Neural progenitor cell (in vitro differentiated cells): ENCODE data around the gene ANKRD6. TPM values are rescaled to one million over a fixed set of nuclear protein-coding genes. Genes with fewer than 3 reads are reported as not detected.

Source experiments
- DNase-seq: peaks from one replicate; pipeline ENCODE4 v3.0.0-alpha.2; 2016; ENCODE audit warnings: low spot score
- H2AFZ ChIP-seq: fragments of 200-600 bp; sonication (generic); replicated peaks from 2 replicates; pipeline ENCODE4 v1.6.1; 2016; ENCODE audit warnings: antibody characterized with exemption
- H3F3A ChIP-seq: fragments of 200-600 bp; sonication (generic); 2 replicates; pipeline ENCODE4 v1.6.1; 2016; ENCODE audit warnings: antibody characterized with exemption, low read depth
- H3K27ac ChIP-seq: fragments of 200-600 bp; sonication (generic); 2 replicates; pipeline ENCODE4 v1.5.1; 2016; ENCODE audit warnings: mild to moderate bottlenecking
- H3K27me3 ChIP-seq: fragments of 200-600 bp; sonication (generic); 2 replicates; pipeline ENCODE4 v1.6.1; 2016; ENCODE audit warnings: mild to moderate bottlenecking, moderate library complexity
- H3K36me3 ChIP-seq: fragments of 200-600 bp; sonication (generic); 2 replicates; pipeline ENCODE4 v1.5.1; 2016
- H3K4me1 ChIP-seq: fragments of 200-600 bp; sonication (generic); 2 replicates; pipeline ENCODE4 v1.6.1; 2016; ENCODE audit warnings: mixed run types
- H3K4me2 ChIP-seq: fragments of 200-600 bp; sonication (generic); 2 replicates; pipeline ENCODE4 v1.6.1; 2016
- H3K4me3 ChIP-seq: fragments of 200-600 bp; sonication (generic); 2 replicates; pipeline ENCODE4 v1.5.1; 2016
- H3K79me2 ChIP-seq: fragments of 200-600 bp; sonication (generic); 2 replicates; pipeline ENCODE4 v1.6.1; 2016; ENCODE audit warnings: low read depth
- H3K9ac ChIP-seq: fragments of 200-600 bp; sonication (generic); 2 replicates; pipeline ENCODE4 v1.6.1; 2016
- H3K9me3 ChIP-seq: fragments of 200-600 bp; sonication (generic); 2 replicates; pipeline ENCODE4 v1.5.1; 2016; ENCODE audit warnings: low read depth
- H4K20me1 ChIP-seq: fragments of 200-600 bp; sonication (generic); 2 replicates; pipeline ENCODE4 v1.6.1; 2016; ENCODE audit warnings: low read depth
- H3K27ac Mint-ChIP-seq: 3 replicates; pipeline ENCODE4 v1.8.0; 2021; ENCODE audit warnings: mixed read lengths
- H3K27me3 Mint-ChIP-seq: 2 replicates; pipeline ENCODE4 v1.8.0; 2022; ENCODE audit warnings: low read depth, mild to moderate bottlenecking, inconsistent platforms, moderate library complexity, mixed read lengths; ENCODE audit not compliant: insufficient read depth
- H3K36me3 Mint-ChIP-seq: 3 replicates; pipeline ENCODE4 v1.8.0; 2021; ENCODE audit warnings: mixed read lengths
- H3K4me1 Mint-ChIP-seq: 3 replicates; pipeline ENCODE4 v1.8.0; 2021; ENCODE audit warnings: mixed read lengths
- H3K4me3 Mint-ChIP-seq: 3 replicates; pipeline ENCODE4 v1.8.0; 2021; ENCODE audit warnings: mild to moderate bottlenecking, moderate library complexity, mixed read lengths
- H3K9me3 Mint-ChIP-seq: 3 replicates; pipeline ENCODE4 v1.8.0; 2020; ENCODE audit warnings: mixed read lengths
- EZH2 ChIP-seq: fragments of 200-600 bp; sonication (generic); IDR thresholded peaks from 2 replicates; pipeline ENCODE4 v1.6.1; 2017; ENCODE audit warnings: antibody characterized with exemption, mild to moderate bottlenecking, moderate library complexity
- EZH2phosphoT487 ChIP-seq: fragments of 200-600 bp; sonication (generic); IDR thresholded peaks from 2 replicates; pipeline ENCODE4 v1.6.1; 2017; ENCODE audit warnings: antibody characterized with exemption
- total RNA-seq: library from RNA; depleted of rRNA; stranded (reverse); fragments of >200 nt; gene quantifications from 2 replicates; pipeline ENCODE4 v1.2.3, GENCODE V29; 2015; ENCODE audit warnings: low replicate concordance
- TF ChIP-seq, protein P1 (sequence below): fragments of 200-600 bp; sonication (generic); IDR thresholded peaks from 2 replicates; pipeline ENCODE4 v1.5.1; 2017; ENCODE audit warnings: antibody characterized with exemption, mild to moderate bottlenecking

Gene ANKRD6
- total RNA-seq, 1 donor from 2014 or later: 36.3 TPM

DNA sequence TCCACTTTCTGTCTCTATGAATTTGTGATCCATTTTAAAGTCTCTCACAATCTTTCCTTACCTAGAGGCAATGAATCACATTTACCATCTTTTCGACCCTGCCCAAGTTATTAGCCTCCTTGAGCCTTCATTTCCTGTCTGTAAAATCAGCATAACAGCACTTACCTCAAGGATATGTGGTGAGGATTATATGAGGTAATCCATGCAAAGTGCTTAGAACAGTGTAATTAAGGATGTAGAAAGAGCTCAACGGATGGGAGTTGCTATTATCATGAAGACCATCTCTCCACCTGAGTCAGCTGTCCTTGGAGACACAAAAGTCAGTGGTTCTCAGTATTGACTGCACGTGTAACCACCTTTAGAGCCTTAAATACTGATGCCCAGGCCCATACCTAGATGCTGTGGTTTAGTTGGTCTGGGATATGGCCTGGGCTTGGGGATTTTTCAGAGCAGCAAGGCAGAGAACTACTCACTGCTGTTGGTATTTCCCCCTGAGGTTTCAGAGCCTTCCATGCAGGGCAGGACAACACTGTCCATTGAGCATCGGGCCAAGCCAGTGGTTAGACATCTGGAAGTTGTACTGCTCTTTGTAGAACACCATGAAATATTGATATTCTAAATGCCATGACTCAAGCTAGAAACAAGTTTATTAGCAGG is 149.8 kb downstream of the ANKRD6 start:
- H3K36me3 Mint-ChIP-seq: no peaks in the 10 kb centered on the region
- no peaks in the 10 kb centered on the region for H3K9me3 Mint-ChIP-seq
- DNase-seq: no peak
- H3K4me1 ChIP-seq: peaks cover 12% of the 10 kb centered on the region
- H3K27ac Mint-ChIP-seq: no peak overlapping the region
- peaks cover 3% of the 10 kb centered on the region for H3F3A ChIP-seq
- no peaks in the 10 kb centered on the region for H4K20me1 ChIP-seq
- no peak overlapping the region for H3K4me2 ChIP-seq
- TF ChIP-seq EZH2 (no peak), EZH2phosphoT487 (no peak)
- TF ChIP-seq, protein P1, sequence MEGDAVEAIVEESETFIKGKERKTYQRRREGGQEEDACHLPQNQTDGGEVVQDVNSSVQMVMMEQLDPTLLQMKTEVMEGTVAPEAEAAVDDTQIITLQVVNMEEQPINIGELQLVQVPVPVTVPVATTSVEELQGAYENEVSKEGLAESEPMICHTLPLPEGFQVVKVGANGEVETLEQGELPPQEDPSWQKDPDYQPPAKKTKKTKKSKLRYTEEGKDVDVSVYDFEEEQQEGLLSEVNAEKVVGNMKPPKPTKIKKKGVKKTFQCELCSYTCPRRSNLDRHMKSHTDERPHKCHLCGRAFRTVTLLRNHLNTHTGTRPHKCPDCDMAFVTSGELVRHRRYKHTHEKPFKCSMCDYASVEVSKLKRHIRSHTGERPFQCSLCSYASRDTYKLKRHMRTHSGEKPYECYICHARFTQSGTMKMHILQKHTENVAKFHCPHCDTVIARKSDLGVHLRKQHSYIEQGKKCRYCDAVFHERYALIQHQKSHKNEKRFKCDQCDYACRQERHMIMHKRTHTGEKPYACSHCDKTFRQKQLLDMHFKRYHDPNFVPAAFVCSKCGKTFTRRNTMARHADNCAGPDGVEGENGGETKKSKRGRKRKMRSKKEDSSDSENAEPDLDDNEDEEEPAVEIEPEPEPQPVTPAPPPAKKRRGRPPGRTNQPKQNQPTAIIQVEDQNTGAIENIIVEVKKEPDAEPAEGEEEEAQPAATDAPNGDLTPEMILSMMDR: no peak
- no peaks in the 10 kb centered on the region for H3K27me3 ChIP-seq
- no peak overlapping the region for H3K4me3 ChIP-seq
- no peak overlapping the region for H2AFZ ChIP-seq
- H3K9ac ChIP-seq: no peak overlapping the region
- no peaks in the 10 kb centered on the region for H3K79me2 ChIP-seq
- H3K9me3 ChIP-seq: no peaks in the 10 kb centered on the region
- H3K36me3 ChIP-seq: no peaks in the 10 kb centered on the region
- peaks cover 2% of the 10 kb centered on the region for H3K27me3 Mint-ChIP-seq
- H3K27ac ChIP-seq: no peak overlapping the region
- peaks cover 11% of the 10 kb centered on the region for H3K4me1 Mint-ChIP-seq
- H3K4me3 Mint-ChIP-seq: no peak overlapping the region

DNA sequence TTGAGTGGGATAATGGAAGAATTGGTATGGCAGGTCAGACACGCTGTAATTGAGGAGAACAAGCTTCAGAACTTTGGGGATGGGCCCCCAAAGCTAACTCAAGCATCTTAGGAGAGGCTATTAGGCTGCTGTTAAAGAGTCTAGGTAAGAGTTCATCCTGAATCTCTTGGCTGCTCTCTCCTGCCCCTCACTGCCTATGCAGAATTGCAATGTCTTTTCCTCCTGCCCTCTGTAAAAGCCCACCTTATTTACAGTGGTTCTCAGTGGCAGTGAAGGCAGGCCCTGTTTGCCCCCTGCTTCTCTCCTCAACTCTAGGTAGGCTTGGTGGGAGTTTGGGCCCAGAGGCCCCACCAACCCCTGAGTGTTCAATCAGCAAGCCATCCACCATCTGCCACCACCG is 150.6 kb downstream of the ANKRD6 start:
- peaks cover 2% of the 10 kb centered on the region for H3K27me3 Mint-ChIP-seq
- Histone ChIP-seq H4K20me1 (peaks cover 1% of the 10 kb centered on the region), H3F3A (peaks cover 11% of the 10 kb centered on the region), H2AFZ (no peak overlapping the region), H3K27me3 (no peaks in the 10 kb centered on the region), H3K9me3 (no peaks in the 10 kb centered on the region), H3K9ac (no peak overlapping the region), H3K36me3 (no peaks in the 10 kb centered on the region), H3K4me2 (no peak overlapping the region), H3K4me3 (no peak overlapping the region), H3K4me1 (peaks cover 16% of the 10 kb centered on the region), H3K27ac (no peak overlapping the region), H3K79me2 (no peaks in the 10 kb centered on the region)
- H3K4me1 Mint-ChIP-seq: peaks cover 11% of the 10 kb centered on the region
- no peak overlapping the region for H3K27ac Mint-ChIP-seq
- no peak overlapping the region for H3K4me3 Mint-ChIP-seq
- no peak for DNase-seq
- no peak for TF ChIP-seq EZH2phosphoT487
- TF ChIP-seq, protein P1: no peak
- TF ChIP-seq EZH2: no peak
- H3K9me3 Mint-ChIP-seq: no peaks in the 10 kb centered on the region
- no peaks in the 10 kb centered on the region for H3K36me3 Mint-ChIP-seq

DNA sequence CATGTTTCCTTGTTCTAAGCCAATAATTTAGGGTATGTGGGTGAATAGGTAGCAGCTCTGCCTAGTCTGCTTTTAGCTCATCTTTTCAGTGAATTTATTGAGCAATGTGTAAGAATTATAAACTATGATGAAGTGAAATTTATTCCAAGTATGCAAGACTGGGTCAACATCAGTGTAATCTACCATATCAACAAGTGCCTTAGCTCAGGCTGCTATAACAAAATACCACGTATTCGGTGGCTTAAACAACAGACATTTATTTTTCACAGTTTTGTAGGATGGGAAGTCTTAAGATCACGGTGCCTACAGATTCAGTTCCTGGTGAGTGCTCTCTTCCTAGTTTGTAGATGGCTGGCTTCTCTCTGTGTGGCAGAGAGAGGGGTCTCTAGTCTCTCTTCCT is 151.6 kb downstream of the ANKRD6 start:
- Histone ChIP-seq H3K9me3 (no peaks in the 10 kb centered on the region), H3K27ac (no peak overlapping the region), H3K4me3 (no peak overlapping the region), H3F3A (peaks cover 19% of the 10 kb centered on the region), H2AFZ (no peak overlapping the region), H4K20me1 (peaks cover 10% of the 10 kb centered on the region), H3K4me1 (peaks cover 24% of the 10 kb centered on the region), H3K27me3 (no peaks in the 10 kb centered on the region), H3K36me3 (no peaks in the 10 kb centered on the region), H3K4me2 (no peak overlapping the region), H3K79me2 (no peaks in the 10 kb centered on the region), H3K9ac (no peak overlapping the region)
- no peak overlapping the region for H3K4me3 Mint-ChIP-seq
- peaks cover 2% of the 10 kb centered on the region for H3K27me3 Mint-ChIP-seq
- TF ChIP-seq EZH2phosphoT487 (no peak), EZH2 (no peak)
- TF ChIP-seq, protein P1: no peak
- no peaks in the 10 kb centered on the region for H3K9me3 Mint-ChIP-seq
- peaks cover 15% of the 10 kb centered on the region for H3K4me1 Mint-ChIP-seq
- no peak overlapping the region for H3K27ac Mint-ChIP-seq
- no peak for DNase-seq
- no peaks in the 10 kb centered on the region for H3K36me3 Mint-ChIP-seq
